ENCODE measurements around the gene FTSJ3.
"Not testable (repeated sequence)": the region's sequence is repeated elsewhere in the genome, so short reads cannot be mapped to it uniquely, and the experiment has no call there.

Gene FTSJ3

DNA sequence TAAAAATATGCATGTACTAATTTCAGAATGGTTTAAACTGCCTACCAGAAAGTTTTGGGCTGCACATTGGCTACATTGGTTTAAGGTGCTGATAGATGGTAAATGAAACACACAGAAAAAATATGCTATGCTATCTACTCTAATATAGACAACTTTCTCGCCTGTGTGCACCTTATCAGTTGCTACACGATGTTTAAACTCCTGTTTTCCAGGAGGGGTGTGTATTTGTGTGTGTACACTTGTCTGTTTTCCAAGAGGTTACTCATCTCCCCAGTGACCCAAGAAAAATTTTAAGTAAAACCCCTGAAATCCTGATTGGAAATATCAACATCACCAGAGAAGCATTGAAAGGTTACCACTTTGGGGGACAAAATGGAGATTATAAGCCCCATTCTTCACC is 21.9 kb downstream of the FTSJ3 start:
- no peak for TF ChIP-seq GATA1 (IDR thresholded peaks at IDR 0.05; ENCODE audit: low read depth, low read length)
- TF ChIP-seq POLR2A (IDR thresholded peaks at IDR 0.05; ENCODE audit: low read length): no peak
- peak; percentile 34 to 46 for DNase-seq

DNA sequence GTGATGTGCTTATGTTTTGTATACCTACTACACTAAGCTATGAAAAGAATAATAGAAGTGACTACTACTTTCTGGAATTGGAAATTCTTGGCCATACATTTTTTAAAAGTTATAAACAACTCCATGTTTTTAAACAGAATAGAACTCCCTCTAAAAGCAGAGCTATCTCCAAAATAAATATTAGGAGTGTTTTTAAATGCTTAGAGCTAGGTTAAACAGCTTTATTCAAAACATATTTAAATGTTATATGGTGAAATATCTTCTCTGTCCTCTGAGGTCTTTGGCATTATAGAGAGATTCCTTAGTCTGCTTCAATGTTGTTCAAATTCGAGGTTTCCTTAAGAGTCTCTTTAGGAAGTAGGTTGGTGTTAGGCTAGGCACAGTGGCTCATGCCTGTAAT is 23.1 kb downstream of the FTSJ3 start:
- DNase-seq: no peak
- TF ChIP-seq GATA1 (IDR thresholded peaks at IDR 0.05; ENCODE audit: low read depth, low read length) (no peak), POLR2A (IDR thresholded peaks at IDR 0.05; ENCODE audit: low read length) (no peak)

DNA sequence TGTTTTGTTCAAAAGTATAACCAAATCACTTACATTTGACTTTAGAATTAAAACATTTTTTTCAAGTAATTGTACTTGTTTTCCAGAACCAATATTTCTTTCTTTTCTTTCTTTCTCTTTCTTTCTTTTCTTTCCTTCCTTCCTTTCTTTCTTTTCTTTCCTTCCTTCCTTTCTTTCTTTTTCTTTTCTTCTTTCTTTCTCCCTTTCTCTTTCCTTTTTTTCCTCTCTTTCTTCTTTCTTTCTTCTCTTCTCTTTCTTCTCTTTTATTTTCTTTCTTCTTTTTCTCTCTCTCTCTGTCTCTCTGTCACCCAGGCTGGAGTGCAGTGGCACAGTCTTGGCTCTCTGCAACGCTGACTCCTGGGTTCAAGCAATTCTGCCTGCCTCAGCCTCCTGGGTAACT is 26.7 kb downstream of the FTSJ3 start:
- TF ChIP-seq GATA1 (IDR thresholded peaks at IDR 0.05; ENCODE audit: low read depth, low read length) (no peak), POLR2A (IDR thresholded peaks at IDR 0.05; ENCODE audit: low read length) (no peak)
- DNase-seq: no peak

DNA sequence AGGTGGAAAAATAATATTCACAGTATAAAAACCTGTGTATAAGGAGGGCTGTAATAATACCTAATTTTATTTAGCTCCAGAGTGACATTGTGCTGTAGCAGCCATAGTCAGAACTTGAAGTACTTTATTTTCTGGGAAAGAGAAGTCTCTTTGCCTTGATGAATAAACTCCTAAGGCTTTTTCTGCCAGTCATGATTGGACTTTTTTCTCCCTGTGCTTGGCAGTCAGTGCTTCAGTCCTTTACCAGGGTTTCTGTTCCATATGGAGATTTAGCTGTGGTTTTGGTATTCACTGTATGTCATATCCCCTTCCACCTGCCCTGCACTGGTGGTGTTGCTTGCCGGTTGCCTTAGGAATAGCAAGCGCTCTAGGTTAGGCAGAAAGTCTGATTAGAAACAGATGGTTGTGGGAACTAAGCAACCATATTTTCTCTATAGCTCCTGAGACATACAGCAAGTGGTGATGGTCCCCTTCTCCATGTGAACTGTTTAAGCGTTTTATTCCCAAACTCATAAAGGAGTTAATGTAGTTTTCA is 28.8 kb downstream of the FTSJ3 start:
- TF ChIP-seq POLR2A (IDR thresholded peaks at IDR 0.05; ENCODE audit: low read length): no peak
- TF ChIP-seq GATA1 (IDR thresholded peaks at IDR 0.05; ENCODE audit: low read depth, low read length): no peak
- no peak for DNase-seq

DNA sequence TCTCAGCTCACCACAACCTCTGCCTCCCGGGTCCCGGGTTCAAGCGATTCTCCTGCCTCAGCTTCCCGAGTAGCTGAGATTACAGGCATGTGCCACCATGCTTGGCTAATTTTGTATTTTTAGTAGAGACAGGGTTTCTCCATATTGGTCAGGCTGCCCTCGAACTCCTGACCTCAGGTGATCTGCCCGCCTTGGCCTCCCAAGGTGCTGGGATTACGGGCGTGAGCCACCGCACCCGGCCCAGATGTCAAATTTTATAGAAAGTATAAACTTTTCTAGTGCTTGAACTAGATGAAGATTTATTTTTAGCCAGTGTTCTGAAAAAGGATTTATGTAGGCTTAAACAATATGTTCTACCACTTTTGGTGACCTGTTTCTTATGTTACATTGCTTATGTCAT is 31.1 kb downstream of the FTSJ3 start:
- not testable (repeated sequence) for DNase-seq

DNA sequence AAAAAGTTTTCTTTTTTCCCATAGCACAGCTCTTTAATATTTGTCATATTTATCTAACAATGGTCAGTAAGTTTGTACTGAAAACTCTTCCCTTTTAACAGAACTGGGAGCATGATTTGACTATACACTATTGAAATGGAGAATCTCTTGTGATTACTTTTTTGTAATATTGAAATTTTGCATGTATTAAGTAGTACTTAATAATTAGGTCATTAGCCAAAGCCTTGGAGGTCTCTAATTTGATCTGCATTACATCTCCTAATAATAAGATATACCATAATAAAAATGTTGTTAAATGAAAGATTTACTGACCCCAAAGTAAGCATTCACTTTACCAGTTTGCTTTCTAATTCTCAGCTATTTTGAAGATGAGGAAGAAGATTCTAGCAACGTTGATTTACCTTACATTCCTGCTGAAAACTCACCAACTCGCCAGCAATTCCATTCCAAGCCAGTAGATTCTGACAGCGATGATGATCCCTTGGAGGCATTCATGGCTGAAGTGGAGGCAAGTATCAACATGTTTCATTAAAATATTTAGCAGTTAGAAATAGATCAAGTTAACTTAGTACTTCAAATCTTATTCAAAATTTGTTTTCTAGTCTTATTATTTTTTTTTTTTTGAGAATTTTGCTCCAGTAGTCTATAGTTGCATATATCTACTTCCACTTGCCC is 35.3 kb downstream of the FTSJ3 start:
- DNase-seq: no peak
- TF ChIP-seq GATA1 (IDR thresholded peaks at IDR 0.05; ENCODE audit: low read depth, low read length) (no peak), POLR2A (IDR thresholded peaks at IDR 0.05; ENCODE audit: low read length) (no peak)

DNA sequence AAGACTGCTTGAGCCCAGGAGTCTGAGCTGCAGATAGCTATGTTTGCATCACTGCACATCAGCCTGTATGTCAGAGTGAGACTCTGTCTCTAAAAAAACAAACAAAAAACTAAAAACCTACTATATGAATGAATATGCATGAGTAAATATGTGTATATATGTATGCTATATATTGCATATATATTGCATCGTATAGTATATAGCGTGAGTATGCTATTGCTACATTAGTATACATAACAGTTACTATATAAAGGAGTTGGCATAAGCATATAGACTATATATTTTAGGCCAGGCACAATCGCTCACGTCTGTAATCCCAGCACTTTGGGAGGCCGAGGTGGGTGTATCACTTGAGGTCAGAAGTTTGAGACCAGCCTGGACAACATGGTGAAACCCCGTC is 37.4 kb downstream of the FTSJ3 start:
- TF ChIP-seq POLR2A (IDR thresholded peaks at IDR 0.05; ENCODE audit: low read length): no peak
- no peak for TF ChIP-seq GATA1 (IDR thresholded peaks at IDR 0.05; ENCODE audit: low read depth, low read length)
- peak in 1 of 2 experiments; percentile 24 for DNase-seq

DNA sequence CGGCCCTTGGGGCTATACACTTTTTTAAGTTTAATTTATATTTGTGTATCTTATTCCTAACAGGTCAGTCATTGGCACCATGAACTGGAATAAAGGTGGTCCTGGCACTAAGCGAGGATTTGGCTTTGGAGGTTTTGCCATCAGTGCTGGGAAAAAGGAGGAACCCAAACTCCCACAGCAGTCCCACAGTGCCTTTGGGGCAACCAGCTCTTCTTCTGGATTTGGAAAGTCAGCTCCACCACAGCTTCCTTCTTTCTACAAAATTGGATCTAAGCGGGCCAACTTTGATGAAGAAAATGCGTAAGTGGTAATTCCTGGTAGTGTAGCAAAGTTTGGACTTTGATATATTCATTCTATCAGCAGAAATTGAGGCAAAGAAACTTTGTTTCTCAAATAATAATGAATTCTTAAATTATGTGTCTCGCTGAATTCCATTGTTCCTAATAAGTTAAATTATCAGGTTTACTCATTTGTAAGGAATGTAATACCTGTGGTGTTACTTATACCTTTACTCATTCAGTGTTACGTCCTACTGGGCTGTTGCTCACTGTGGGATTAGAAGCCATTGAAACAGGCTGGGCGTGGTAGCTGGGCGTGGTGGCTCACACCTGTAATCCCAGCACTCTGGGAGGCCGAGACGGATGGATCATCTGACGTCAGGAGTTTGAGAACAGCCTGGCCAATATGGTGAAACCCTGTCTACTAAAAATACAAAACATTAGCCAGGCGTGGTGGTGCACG is 40.3 kb downstream of the FTSJ3 start:
- TF ChIP-seq GATA1 (IDR thresholded peaks at IDR 0.05; ENCODE audit: low read depth, low read length) (no peak), POLR2A (IDR thresholded peaks at IDR 0.05; ENCODE audit: low read length) (no peak)
- DNase-seq: no peak

DNA sequence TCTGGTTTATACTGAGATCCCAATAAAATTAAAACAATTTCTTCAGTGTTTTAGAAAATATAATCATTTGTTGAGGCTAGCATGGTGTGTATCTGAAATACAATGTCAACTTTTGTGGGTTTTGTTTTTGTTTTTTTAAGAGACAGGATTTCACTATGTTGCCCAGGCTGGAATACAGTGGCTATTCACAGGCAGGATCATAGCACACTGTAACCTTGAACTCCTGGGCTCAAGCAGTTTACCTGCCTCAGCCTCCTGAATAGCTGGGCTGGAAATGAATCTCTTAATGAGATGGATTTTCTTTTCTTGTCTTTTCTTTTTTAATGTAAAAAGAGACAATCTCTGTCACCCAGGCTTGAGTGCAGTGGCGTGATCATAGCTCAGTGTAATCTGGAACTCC is 41.3 kb downstream of the FTSJ3 start:
- no peak for TF ChIP-seq GATA1 (IDR thresholded peaks at IDR 0.05; ENCODE audit: low read depth, low read length)
- no peak for TF ChIP-seq POLR2A (IDR thresholded peaks at IDR 0.05; ENCODE audit: low read length)
- no peak for DNase-seq

DNA sequence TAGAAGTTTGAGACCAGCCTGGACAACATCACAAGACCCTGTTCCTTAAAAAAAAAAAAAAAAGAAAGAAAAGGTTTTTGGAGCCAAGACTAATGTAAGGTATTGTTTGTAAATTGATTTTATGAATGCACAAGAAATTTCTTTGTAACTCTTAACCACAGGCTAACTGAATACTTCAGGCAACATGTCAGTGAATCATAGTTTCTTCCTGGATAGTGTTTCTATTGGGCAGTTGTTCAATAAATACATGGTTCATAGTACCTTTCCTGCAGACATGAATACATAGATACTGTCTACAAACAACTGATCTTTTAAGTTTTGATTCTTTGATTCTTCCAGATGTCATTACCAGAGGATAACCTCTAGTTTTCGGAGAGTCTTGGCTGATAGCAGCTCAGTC is 41.9 kb downstream of the FTSJ3 start:
- TF ChIP-seq POLR2A (IDR thresholded peaks at IDR 0.05; ENCODE audit: low read length): no peak
- no peak for DNase-seq

DNA sequence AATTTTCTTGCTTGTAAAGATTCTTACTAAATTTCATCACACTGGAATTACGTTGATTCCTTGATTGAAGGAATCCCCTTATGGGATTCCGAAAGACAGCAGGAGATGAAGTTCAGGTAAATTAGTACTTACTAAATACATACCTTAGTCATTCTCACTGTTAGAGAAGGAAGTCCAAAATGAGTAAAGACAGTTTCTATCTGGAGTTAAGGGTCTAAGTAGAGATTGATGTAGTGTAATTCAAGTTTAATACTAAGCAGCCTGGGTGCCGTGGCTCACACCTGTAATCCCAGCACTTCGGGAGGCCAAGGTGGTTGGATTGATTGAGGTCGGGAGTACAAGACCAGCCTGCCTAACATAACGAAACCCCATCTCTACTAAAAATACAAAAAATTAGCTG is 43.9 kb downstream of the FTSJ3 start:
- no peak for TF ChIP-seq GATA1 (IDR thresholded peaks at IDR 0.05; ENCODE audit: low read depth, low read length)
- DNase-seq: no peak

DNA sequence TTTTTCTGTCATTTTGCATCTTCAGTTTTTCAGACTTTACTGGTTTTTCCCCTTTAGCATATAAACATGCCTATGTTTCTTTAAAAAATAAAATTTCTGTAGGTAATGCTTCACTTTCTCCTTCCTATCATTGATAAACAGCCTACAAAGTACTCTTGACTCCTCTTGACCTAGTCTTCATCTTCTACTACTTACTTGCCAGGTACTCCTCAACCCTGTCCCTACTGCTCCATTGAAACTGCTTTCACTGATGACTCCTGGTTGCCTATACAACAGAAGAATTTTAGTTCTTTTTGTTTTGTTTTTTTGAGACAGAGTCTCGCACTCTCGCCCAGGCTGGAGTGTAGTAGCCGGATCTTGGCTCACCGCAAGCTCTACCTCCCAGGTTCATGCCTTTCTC is 46.5 kb downstream of the FTSJ3 start:
- DNase-seq: no peak
- TF ChIP-seq GATA1 (IDR thresholded peaks at IDR 0.05; ENCODE audit: low read depth, low read length): no peak
- no peak for TF ChIP-seq POLR2A (IDR thresholded peaks at IDR 0.05; ENCODE audit: low read length)

DNA sequence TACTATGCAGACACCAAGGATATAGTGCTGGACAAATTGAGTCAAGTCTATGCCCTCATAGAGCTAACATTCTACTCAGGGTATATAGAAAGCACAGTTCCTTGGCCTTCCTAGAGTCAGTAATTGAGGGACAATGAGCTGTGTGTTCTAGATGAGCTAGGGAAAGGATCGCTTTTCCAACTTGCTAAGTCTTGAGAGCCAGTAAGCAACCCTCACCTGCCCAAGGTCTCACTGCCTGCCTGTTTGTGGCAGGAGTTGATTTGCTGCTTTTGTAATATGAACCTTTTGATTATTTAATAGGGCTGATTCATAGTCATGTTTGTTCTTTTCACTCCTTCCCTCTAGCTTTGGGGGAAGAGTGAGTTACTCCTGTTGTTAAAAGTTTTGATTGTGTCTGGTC is 47.0 kb downstream of the FTSJ3 start:
- no peak for DNase-seq
- TF ChIP-seq POLR2A (IDR thresholded peaks at IDR 0.05; ENCODE audit: low read length) (no peak), GATA1 (IDR thresholded peaks at IDR 0.05; ENCODE audit: low read depth, low read length) (no peak)

DNA sequence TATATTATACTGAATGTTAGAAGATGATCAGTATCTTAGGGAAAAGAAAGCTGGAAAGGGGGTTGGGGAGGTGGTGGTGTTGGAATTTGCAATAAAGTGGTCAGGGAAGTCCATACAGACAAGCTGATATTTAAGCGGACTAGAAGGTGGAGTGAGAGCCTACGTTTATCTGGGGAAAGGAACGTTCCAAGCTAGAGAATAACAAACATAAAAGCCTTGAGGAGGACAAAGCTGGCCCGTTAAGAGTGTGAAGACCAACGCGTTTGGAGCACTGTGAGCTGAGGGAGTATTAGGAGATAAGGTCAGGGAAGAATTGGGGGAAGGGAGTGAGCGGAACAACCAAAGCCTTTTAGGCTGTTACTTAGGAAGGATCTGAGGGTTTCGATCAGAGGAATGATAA is 52.0 kb downstream of the FTSJ3 start:
- DNase-seq: peak in 1 of 2 experiments; percentile 52
- TF ChIP-seq POLR2A (IDR thresholded peaks at IDR 0.05; ENCODE audit: low read length): peak; percentile 29
- TF ChIP-seq GATA1 (IDR thresholded peaks at IDR 0.05; ENCODE audit: low read depth, low read length): no peak

DNA sequence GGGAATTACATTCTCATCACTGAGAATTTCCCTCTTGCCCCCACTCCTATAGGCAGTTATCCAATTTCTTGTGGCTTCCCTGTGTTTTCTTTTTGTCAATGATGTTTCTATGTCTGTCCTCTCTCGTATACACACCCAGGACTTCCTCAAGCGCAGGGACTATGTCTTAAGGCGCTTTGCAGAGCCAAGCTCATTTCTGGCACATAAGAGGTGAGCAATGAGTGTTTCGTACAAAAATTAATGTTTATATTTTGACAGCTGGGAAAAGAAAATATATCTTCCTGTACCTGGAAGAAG is 52.5 kb downstream of the FTSJ3 start:
- DNase-seq: peak; percentile 53 to 67
- TF ChIP-seq GATA1 (IDR thresholded peaks at IDR 0.05; ENCODE audit: low read depth, low read length): no peak
- TF ChIP-seq POLR2A (IDR thresholded peaks at IDR 0.05; ENCODE audit: low read length): no peak

Measured in erythroblast (primary cell).